RWPE1 (cell line): Measurements from ENCODE around the gene AKAP8.

Source experiments
- CTCF ChIA-PET: fragments of 350-600 bp; sonication (Branson Sonifier 250); formaldehyde crosslinking; extraction: SDS; loops from one replicate; lab custom pipeline; 2021; lab: Yijun Ruan, JAX
- POLR2A ChIA-PET: fragments of 400-600 bp; formaldehyde crosslinking; extraction: SDS; loops from one replicate; lab custom pipeline; 2020; ENCODE audit warnings: antibody characterized with exemption; ENCODE audit not compliant: low non-redundant PET; lab: Yijun Ruan, JAX
- DNase-seq: peaks from one replicate; pipeline ENCODE4 v3.0.0; 2012; ENCODE audit warnings: low spot score
- H3K27ac ChIP-seq: fragments of 450-650 bp; 2 replicates; pipeline ENCODE4 v1.5.1; 2017
- TF ChIP-seq, protein P1 (sequence below): fragments of 450-650 bp; conservative IDR thresholded peaks from 2 replicates; pipeline ENCODE4 v1.5.1; 2017; ENCODE audit warnings: low read depth, mild to moderate bottlenecking

Gene AKAP8

DNA sequence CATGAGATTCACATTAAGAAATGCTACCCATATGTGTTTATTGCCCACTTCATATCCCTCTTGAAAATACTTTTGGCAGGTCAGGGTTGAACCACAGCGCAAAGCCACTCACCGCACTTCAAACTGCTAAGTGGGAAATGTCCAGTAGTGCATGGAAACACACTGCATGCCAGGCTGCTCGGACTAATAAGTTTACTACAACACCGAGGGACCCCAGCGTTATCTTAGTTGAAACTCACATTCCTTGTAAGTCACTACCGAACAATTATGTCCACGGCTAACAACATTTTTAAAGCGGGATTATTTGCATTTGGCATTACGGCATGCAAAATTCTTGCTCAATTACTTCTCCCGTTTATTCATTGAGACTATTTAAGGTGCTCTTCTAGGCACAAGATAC, 51.3 kb downstream of the AKAP8 start:
- ChIA-PET CTCF (no interaction called here), POLR2A (no interaction called here)
- H3K27ac ChIP-seq, result no peak overlapping the region
- TF ChIP-seq, protein P1, sequence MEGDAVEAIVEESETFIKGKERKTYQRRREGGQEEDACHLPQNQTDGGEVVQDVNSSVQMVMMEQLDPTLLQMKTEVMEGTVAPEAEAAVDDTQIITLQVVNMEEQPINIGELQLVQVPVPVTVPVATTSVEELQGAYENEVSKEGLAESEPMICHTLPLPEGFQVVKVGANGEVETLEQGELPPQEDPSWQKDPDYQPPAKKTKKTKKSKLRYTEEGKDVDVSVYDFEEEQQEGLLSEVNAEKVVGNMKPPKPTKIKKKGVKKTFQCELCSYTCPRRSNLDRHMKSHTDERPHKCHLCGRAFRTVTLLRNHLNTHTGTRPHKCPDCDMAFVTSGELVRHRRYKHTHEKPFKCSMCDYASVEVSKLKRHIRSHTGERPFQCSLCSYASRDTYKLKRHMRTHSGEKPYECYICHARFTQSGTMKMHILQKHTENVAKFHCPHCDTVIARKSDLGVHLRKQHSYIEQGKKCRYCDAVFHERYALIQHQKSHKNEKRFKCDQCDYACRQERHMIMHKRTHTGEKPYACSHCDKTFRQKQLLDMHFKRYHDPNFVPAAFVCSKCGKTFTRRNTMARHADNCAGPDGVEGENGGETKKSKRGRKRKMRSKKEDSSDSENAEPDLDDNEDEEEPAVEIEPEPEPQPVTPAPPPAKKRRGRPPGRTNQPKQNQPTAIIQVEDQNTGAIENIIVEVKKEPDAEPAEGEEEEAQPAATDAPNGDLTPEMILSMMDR, result no peak
- DNase-seq, result no peak

DNA sequence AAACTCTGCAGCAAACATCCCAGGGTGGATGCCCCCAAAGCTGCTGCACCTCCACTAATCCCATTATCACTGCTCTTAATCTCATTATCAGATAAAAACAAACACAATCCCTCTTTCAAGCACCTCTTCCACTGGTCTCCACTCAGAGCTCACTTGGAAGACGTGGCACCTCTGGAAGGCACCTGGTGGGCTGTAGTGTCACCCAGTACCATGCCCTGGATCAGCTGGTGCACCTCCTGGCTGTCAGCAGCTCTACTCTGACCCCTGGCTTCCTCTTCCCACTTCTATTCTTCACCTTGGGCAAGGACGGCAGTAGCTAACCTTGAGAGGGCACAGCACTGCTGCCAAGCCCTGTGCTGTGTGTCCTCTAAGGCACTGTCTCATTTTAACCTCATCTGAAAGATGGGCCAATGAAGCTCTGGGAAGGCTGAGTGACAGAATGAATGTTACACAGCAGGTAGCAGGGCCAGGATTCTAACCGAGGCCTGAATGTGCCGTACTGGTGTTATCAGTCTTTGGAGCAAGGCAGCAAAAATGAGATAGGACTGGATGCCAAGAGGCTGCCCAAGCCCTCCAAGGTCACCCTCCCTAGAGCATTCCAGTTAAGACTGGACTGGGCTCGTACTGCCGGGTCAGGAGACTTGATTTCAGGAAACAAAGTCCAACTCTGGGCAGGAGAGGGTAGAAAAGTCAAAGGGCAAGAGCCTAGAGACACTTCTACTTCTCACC, 54.6 kb downstream of the AKAP8 start:
- DNase-seq, result no peak
- TF ChIP-seq, protein P1, result no peak
- ChIA-PET CTCF (interaction anchor here (1.1 kb wide), 1 partner anchor 35 kb away, joined by 4 read pairs; no protein-coding TSS in a partner anchor), POLR2A (no interaction called here)
- peak overlapping the region; percentile 80 for H3K27ac ChIP-seq

DNA sequence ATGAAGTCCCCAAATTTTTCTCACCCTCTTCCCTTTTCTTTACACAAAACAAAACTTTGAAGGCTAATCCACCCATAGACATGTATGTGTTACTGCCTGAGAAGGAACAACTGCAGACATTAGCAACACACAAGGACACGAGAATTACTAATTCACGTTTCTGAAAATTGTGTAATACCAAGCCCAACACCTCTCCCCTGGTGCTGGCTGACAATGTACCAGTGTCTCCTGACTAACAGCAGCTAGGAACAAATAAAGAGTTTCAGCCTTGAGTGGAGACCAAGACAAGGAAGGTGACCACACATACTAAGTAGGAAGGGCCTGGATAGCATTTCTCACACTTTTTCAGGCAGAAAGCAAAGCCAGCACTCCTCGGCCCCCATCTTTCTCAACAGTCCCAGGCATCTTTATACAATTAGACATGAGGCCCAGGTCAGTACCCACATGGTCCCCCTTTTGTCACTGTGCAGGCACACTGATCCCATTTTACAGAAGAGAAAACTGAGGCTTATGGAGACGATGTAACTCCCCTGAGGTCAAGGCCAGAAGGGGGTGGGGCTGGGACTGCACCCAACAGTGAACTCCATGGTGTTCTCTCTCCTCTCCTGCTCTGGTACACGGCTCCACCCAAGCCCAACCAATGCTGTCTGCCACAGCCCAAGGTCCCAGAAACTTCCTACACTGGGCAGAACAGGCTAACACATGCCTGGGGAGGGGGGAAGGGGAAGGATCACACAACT, 55.9 kb downstream of the AKAP8 start:
- peak; percentile 45 for DNase-seq

DNA sequence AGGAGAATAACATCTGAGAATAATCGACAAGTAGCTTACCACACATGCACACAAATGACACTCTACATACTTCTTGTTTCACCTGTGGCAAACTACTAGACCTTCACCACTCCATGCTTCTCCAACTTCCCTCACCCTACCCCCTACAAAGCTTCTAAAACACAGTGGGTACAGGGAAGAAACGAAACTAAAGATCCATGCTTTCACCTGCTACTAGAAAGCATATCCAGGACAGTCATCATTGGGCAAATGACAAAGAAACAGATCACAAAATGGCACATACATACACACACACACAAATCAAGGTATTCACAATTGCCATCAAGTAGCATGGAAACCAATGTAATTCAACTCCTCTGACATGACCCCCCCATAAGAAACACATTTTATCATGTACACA, 57.8 kb downstream of the AKAP8 start:
- POLR2A ChIA-PET, result no interaction called here
- DNase-seq, result no peak

More for the DNA sequence above, 55.9 kb downstream of the AKAP8 start:
- ChIA-PET POLR2A (no interaction called here), CTCF (interaction anchor here (1.1 kb wide), 1 partner anchor 34 kb away, joined by 4 read pairs; no protein-coding TSS in a partner anchor)
- H3K27ac ChIP-seq, result peak overlapping the region; percentile 80
- TF ChIP-seq, protein P1, result no peak

DNA sequence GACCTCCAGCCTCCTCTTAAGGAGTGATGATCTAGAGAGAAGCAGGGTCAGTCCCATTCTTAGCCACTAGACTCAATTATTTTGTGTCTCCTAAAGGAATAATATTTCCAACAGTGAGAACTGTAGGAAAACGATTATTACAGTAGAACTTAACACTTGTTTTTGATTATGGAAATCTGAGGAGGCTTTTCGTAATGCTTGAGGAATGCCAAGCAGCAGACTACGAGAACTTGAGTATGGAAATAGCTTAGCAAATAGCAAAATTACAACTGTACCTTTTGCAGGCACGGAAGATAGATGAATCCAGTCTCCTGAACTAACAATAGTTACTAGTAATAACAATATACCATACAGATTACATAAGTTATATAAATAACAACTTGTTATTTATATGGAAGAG, 59.5 kb downstream of the AKAP8 start:
- TF ChIP-seq, protein P1, result no peak
- ChIA-PET POLR2A (no interaction called here), CTCF (interaction anchor here (0.6 kb wide), 1 partner anchor 228 kb away, joined by 3 read pairs; no protein-coding TSS in a partner anchor)
- DNase-seq, result no peak
- no peak overlapping the region for H3K27ac ChIP-seq

More for the DNA sequence above, 57.8 kb downstream of the AKAP8 start:
- CTCF ChIA-PET, result no interaction called here
- TF ChIP-seq, protein P1, result no peak
- H3K27ac ChIP-seq, result no peak overlapping the region

DNA sequence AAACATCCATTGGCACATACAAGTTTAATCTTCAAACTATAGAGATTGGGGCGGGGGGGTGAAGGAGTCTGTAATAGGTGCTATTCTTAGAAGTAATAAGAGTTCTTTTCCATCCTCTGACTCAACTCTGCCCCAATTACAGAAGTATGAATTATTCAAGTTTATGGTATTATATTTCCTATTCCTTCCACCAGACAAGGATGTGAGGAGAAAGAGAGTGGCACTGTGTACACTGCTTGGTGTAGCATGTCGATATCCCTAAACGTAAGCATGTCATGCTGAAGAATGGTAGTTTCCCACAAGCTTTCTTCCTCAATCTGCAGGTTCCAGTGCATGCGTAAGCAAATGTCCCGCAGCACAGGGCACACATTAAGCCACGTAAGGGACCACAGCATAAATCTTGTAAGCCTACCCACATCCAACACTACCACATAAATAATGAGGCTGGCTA, 61.3 kb downstream of the AKAP8 start:
- no peak for DNase-seq
- no peak overlapping the region for H3K27ac ChIP-seq
- ChIA-PET CTCF (interaction anchor here (0.5 kb wide), 1 partner anchor 29 kb away, joined by 3 read pairs; no protein-coding TSS in a partner anchor), POLR2A (interaction anchor here (0.6 kb wide), 1 partner anchor 188 kb away, joined by 3 read pairs; no protein-coding TSS in a partner anchor)
- TF ChIP-seq, protein P1, result no peak
